WTC11 (cell line): ENCODE results near the gene ADAM30.

Experiments
- CTCF ChIP-seq: fragments of 200-600 bp; IDR thresholded peaks from 2 replicates; pipeline ENCODE4 v1.8.0; 2022; ENCODE audit warnings: antibody characterized with exemption
- JUN ChIP-seq: sonication (generic); formaldehyde crosslinking; IDR thresholded peaks from 2 replicates; pipeline ENCODE4 v1.8.0; 2023; ENCODE audit warnings: mild to moderate bottlenecking, missing genetic modification reagents
- NFE2L1 ChIP-seq: sonication (generic); formaldehyde crosslinking; IDR thresholded peaks from 2 replicates; pipeline ENCODE4 v1.8.1; 2023; ENCODE audit warnings: missing genetic modification reagents
- TF ChIP-seq, protein P1 (sequence below): sonication (generic); formaldehyde crosslinking; IDR thresholded peaks from 2 replicates; pipeline ENCODE4 v1.8.0; 2023; ENCODE audit warnings: mild to moderate bottlenecking, missing genetic modification reagents
- TF ChIP-seq, protein P2 (sequence below): sonication (generic); formaldehyde crosslinking; conservative IDR thresholded peaks from 2 replicates; pipeline ENCODE4 v1.8.1; 2023; ENCODE audit warnings: mild to moderate bottlenecking, low read depth, missing genetic modification reagents, moderate library complexity

DNA sequence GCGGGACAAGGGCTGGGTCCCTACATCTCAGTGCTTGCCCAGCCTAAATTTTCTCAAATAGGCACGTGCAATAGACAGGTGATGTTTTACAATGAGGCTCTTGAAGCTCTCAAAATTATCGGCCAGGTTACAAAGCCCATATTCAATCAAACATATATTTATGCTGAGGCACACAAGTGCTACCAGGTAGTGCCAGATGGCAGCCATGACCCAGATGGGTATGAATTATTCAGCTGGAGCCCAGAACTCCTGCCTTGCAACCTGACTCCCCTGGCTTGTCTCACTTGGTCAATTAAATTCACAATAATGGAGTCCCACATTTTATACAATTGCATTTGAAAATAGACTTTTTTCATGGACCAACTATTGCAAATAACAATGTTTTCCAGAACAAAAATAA lies 12.3 kb upstream of the ADAM30 start:
- TF ChIP-seq NFE2L1 (CRISPR knock-in tag): no peak
- TF ChIP-seq CTCF: no peak
- TF ChIP-seq, protein P1, sequence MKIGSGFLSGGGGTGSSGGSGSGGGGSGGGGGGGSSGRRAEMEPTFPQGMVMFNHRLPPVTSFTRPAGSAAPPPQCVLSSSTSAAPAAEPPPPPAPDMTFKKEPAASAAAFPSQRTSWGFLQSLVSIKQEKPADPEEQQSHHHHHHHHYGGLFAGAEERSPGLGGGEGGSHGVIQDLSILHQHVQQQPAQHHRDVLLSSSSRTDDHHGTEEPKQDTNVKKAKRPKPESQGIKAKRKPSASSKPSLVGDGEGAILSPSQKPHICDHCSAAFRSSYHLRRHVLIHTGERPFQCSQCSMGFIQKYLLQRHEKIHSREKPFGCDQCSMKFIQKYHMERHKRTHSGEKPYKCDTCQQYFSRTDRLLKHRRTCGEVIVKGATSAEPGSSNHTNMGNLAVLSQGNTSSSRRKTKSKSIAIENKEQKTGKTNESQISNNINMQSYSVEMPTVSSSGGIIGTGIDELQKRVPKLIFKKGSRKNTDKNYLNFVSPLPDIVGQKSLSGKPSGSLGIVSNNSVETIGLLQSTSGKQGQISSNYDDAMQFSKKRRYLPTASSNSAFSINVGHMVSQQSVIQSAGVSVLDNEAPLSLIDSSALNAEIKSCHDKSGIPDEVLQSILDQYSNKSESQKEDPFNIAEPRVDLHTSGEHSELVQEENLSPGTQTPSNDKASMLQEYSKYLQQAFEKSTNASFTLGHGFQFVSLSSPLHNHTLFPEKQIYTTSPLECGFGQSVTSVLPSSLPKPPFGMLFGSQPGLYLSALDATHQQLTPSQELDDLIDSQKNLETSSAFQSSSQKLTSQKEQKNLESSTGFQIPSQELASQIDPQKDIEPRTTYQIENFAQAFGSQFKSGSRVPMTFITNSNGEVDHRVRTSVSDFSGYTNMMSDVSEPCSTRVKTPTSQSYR: no peak
- TF ChIP-seq, protein P2, sequence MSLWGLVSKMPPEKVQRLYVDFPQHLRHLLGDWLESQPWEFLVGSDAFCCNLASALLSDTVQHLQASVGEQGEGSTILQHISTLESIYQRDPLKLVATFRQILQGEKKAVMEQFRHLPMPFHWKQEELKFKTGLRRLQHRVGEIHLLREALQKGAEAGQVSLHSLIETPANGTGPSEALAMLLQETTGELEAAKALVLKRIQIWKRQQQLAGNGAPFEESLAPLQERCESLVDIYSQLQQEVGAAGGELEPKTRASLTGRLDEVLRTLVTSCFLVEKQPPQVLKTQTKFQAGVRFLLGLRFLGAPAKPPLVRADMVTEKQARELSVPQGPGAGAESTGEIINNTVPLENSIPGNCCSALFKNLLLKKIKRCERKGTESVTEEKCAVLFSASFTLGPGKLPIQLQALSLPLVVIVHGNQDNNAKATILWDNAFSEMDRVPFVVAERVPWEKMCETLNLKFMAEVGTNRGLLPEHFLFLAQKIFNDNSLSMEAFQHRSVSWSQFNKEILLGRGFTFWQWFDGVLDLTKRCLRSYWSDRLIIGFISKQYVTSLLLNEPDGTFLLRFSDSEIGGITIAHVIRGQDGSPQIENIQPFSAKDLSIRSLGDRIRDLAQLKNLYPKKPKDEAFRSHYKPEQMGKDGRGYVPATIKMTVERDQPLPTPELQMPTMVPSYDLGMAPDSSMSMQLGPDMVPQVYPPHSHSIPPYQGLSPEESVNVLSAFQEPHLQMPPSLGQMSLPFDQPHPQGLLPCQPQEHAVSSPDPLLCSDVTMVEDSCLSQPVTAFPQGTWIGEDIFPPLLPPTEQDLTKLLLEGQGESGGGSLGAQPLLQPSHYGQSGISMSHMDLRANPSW (CRISPR knock-in tag): no peak
- TF ChIP-seq JUN (CRISPR knock-in tag): no peak
